CMK (cell line): ENCODE results near the gene ZNF646.

ENCODE experiments used
- DNase-seq: peaks from one replicate; pipeline ENCODE4 v3.0.0-alpha.2; 2010; ENCODE audit warnings: low read depth

Gene ZNF646

GRCh38 chr16:31063843-31064611 lies 10.2 kb upstream of the ZNF646 start:
- DNase-seq, result peak; percentile 33

GRCh38 chr16:31064882-31065461 lies 9.2 kb upstream of the ZNF646 start:
- no peak for DNase-seq

DNA sequence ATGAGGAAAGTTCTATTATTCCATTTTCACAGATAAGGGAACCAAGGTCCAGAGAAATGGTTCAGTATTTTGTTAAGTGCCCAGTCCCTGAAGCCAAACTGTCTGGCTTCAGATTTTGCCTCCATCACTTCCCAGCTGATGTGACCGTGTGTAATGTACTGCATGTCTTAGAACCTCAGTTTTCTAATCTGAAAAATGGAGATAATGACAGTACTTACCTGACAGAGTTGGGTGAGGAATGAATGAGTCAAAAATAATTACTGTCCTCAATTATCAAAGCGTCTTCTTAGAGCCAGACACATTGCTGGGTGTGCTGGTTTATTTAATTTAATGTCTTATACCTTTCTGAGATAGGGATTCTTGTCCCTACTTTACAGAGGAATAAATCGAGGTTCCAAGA lies 6.9 kb upstream of the ZNF646 start:
- no peak for DNase-seq

GRCh38 chr16:31071861-31072260 lies 2.4 kb upstream of the ZNF646 start:
- DNase-seq, result no peak

DNA sequence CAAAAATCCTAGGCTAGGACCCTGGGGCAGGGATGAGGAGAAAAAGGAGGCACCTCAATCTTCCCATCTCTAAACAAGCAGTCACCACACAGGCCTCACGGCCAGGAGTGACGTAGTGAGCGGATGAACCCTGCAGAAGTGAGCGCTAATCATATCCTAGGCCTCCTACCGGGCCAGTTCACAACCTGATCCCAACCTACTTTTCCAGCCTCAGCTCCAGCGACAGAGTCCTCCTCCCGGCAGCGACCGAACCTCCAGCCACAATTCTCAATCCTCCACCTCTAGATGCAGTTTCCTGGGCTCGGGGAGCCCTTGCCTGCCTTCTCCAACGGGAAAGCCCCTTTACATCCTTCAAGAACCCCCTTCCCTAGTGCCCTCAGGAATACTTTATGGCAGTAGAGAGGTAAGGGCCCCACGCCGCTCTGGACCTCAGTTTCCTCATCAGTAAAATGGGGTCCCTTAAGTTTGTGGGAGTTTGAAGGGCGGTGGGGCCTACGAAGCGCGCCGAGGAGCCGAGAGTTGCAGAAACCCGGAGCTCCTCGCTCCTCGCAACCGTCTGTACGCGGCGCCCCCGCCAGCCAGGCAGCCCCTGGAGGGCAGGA lies 1.6 kb upstream of the ZNF646 start:
- DNase-seq, result no peak

GRCh38 chr16:31073142-31073969 lies 866 bp upstream of the ZNF646 start:
- peak; percentile 80 for DNase-seq

GRCh38 chr16:31074814-31075183 lies 577 bp downstream of the ZNF646 start:
- no peak for DNase-seq

DNA sequence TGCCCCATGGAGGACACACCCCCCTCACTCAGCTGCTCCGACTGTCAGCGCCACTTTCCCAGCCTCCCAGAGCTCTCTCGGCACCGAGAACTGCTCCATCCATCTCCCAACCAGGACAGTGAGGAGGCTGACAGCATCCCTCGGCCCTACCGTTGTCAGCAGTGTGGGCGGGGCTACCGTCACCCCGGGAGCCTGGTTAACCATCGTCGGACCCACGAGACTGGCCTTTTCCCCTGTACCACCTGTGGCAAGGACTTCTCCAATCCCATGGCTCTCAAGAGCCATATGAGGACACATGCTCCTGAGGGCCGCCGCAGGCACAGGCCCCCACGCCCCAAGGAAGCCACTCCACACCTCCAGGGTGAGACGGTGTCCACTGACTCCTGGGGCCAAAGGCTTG lies 2.1 kb downstream of the ZNF646 start:
- no peak for DNase-seq

DNA sequence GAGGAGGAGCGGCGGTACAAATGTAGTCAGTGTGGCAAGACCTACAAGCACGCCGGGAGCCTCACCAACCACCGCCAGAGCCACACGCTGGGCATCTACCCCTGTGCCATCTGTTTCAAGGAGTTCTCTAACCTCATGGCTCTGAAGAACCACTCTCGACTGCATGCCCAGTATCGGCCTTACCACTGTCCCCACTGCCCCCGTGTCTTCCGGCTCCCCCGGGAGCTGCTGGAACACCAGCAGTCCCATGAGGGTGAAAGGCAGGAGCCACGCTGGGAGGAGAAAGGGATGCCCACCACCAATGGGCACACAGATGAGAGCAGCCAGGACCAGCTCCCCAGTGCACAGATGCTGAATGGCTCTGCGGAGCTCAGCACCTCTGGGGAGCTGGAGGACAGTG lies 2.8 kb downstream of the ZNF646 start:
- no peak for DNase-seq

- DNase-seq, result no peak
Measured at GRCh38 chr16:31077592-31078396, 3.6 kb downstream of the ZNF646 start.

GRCh38 chr16:31078597-31079341 lies 4.5 kb downstream of the ZNF646 start:
- DNase-seq, result no peak

- DNase-seq, result no peak
Measured at GRCh38 chr16:31079342-31079944, 5.2 kb downstream of the ZNF646 start.

DNA sequence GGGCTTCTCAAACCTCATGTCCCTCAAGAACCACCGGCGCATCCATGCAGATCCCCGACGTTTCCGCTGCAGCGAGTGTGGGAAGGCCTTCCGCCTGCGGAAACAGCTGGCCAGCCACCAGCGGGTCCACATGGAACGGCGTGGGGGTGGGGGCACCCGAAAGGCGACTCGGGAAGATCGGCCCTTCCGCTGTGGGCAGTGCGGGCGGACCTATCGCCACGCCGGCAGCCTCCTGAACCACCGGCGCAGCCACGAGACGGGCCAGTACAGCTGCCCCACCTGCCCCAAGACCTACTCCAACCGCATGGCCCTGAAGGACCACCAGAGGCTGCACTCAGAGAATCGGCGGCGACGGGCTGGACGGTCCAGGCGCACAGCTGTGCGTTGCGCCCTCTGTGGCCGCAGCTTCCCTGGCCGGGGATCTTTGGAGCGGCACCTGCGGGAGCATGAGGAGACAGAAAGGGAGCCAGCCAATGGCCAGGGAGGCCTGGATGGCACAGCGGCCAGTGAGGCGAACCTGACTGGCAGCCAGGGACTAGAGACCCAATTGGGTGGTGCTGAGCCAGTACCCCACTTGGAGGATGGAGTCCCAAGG lies 5.9 kb downstream of the ZNF646 start:
- no peak for DNase-seq

GRCh38 chr16:31080756-31081419 lies 6.7 kb downstream of the ZNF646 start:
- no peak for DNase-seq

- no peak for DNase-seq
Measured at GRCh38 chr16:31081428-31082351, 7.5 kb downstream of the ZNF646 start.

DNA sequence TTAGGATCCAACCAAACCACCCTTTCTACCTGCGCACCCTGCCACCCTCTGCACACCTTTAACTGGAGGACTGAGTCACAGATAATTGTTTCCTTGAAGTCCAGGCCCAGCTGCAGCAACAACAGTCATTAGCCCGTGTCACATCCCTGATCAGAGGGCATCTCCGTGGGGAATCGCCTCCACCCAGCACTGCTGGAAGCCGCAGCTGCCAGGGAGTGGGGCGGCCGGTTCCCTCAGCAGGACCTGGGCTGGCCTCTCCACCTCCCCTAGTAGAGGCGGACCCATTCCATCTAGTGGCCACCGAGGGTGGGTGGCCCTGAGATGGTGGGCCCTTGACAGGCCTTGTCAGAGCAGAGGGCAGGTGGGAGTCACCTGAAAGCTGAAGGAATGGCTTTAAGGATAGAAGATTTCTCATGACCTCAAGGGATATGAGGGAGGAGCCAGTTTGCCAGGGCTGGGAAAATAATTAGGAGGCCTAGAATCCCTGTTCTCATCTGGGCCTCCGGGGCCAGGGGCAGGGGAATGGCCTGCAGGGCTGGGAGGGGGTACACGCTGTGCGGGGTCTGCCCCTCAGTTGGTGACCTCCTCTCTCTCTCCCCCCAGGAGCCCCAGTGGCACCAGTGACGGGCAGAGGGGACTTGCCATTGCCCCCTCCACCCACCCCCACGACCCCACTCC lies 8.3 kb downstream of the ZNF646 start:
- no peak for DNase-seq

GRCh38 chr16:31083081-31083480 lies 8.9 kb downstream of the ZNF646 start:
- DNase-seq, result no peak

DNA sequence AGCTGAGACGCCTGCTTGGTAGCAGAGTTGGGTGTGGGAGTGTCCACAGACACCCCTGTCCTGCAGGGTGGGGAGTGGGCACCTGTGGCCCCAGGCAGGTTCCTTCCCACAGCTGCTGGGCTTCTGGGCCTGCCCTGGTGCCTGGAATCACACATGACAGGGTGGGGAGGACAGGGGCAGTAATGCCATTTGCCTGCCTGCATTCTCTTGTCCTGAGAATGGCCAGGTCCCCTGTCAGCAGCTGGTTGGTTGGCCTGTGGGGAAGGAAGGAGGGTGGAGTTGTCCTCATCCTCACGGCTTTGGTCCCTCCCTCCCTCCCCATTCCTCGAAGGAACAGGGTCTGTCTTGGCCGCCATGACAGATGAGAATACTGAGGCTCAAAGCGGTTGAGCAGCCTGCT lies 9.3 kb downstream of the ZNF646 start:
- DNase-seq, result no peak
